Ectodermal cell (in vitro differentiated cells): ENCODE measurements around the gene RNF123.

Experiments used
- H3K27ac ChIP-seq: 2 replicates; pipeline ENCODE4 v1.7.0; 2013; ENCODE audit warnings: mild to moderate bottlenecking, low read depth, low read length; ENCODE audit not compliant: insufficient read depth, poor library complexity, severe bottlenecking
- H3K27me3 ChIP-seq: 2 replicates; pipeline ENCODE4 v1.7.0; 2013; ENCODE audit warnings: mild to moderate bottlenecking, low read length; ENCODE audit not compliant: insufficient read depth, control insufficient read depth, poor library complexity, severe bottlenecking
- H3K36me3 ChIP-seq: one replicate; pipeline ENCODE4 v1.7.0; 2013; ENCODE audit warnings: low read length; ENCODE audit not compliant: control insufficient read depth, insufficient read depth
- H3K4me1 ChIP-seq: one replicate; pipeline ENCODE4 v1.7.0; 2013; ENCODE audit warnings: low read length; ENCODE audit not compliant: control insufficient read depth, insufficient read depth
- H3K4me3 ChIP-seq: 2 replicates; pipeline ENCODE4 v1.7.0; 2013; ENCODE audit warnings: low read depth, low read length, control low read depth; ENCODE audit not compliant: insufficient read depth
- H3K9me3 ChIP-seq: 2 replicates; pipeline ENCODE4 v1.7.0; 2013; ENCODE audit warnings: mild to moderate bottlenecking, low read length, moderate library complexity; ENCODE audit not compliant: control insufficient read depth
- WGBS, 2 experiments: methylation state at CpG; one replicate each; pipeline ENCODE4 v1.1.7; 2013; ENCODE audit warnings: missing lambda C conversion rate in 2 of 2; 5-methylcytosine and 5-hydroxymethylcytosine counted together

RNF123 gene

DNA sequence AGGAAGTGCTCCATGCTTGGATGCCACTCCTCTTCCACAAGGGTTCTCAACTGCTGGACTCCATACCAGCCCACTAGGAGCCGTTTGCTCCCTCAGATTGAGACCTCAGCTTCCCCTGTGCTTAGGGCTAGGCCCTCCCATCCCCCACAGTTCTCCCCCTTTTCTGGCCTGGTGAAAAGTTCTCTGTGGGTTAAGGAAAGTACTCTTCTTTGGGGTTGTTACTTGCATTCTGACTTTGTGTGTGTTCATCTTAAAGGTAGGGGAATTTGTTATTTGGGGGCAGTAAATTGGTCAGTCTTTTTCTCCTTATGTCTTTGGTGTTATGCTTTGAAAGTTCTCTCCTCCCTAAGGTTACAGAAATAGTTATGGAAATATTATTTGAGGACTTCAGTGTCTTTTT, 39.2 kb upstream of the RNF123 start:
- WGBS, 2 experiments, result 65 to 91% methylated on average over 1 of the region's 1 CpG
- no peaks in the 10 kb centered on the region for H3K36me3 ChIP-seq

DNA sequence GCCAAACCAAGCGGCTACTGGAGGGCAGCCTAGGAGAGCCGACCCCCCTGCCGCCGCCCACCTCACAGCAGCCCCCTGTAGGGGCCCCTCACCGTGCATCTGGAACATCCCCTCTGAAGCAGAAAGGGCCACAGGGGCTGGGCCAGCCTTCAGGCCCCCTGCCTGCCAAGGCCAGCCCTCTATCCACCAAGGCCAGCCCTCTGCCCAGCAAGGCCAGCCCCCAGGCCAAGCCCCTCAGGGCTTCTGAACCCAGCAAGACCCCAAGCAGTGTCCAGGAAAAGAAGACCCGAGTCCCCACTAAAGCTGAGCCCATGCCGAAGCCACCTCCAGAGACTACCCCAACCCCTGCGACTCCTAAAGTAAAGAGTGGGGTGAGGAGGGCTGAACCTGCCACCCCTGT, 38.7 kb upstream of the RNF123 start:
- no peaks in the 10 kb centered on the region for H3K4me1 ChIP-seq
- no peaks in the 10 kb centered on the region for H3K27me3 ChIP-seq
- H3K4me3 ChIP-seq, result no peak overlapping the region
- H3K9me3 ChIP-seq, result no peaks in the 10 kb centered on the region
- no peak overlapping the region for H3K27ac ChIP-seq
- H3K36me3 ChIP-seq, result no peaks in the 10 kb centered on the region
- 82 to 85% methylated on average over 8 of the region's 8 CpGs for WGBS, 2 experiments

More for the DNA sequence above, 39.2 kb upstream of the RNF123 start:
- H3K27ac ChIP-seq, result no peak overlapping the region
- H3K4me3 ChIP-seq, result no peak overlapping the region
- no peaks in the 10 kb centered on the region for H3K4me1 ChIP-seq
- no peaks in the 10 kb centered on the region for H3K9me3 ChIP-seq
- H3K27me3 ChIP-seq, result no peaks in the 10 kb centered on the region

GRCh38 chr3:49652218-49652902, 37.0 kb upstream of the RNF123 start:
- WGBS, 2 experiments, result 91 to 93% methylated on average over 36 of the region's 36 CpGs
- no peaks in the 10 kb centered on the region for H3K36me3 ChIP-seq
- no peaks in the 10 kb centered on the region for H3K4me1 ChIP-seq
- H3K27me3 ChIP-seq, result no peaks in the 10 kb centered on the region
- no peaks in the 10 kb centered on the region for H3K9me3 ChIP-seq
- no peak overlapping the region for H3K4me3 ChIP-seq
- no peak overlapping the region for H3K27ac ChIP-seq

- no peaks in the 10 kb centered on the region for H3K36me3 ChIP-seq
- H3K9me3 ChIP-seq, result no peaks in the 10 kb centered on the region
- no peak overlapping the region for H3K27ac ChIP-seq
- 94 to 95% methylated on average over 21 of the region's 21 CpGs for WGBS, 2 experiments
- no peaks in the 10 kb centered on the region for H3K27me3 ChIP-seq
- no peaks in the 10 kb centered on the region for H3K4me1 ChIP-seq
- no peak overlapping the region for H3K4me3 ChIP-seq
Measured at GRCh38 chr3:49652903-49653415, 36.4 kb upstream of the RNF123 start.

GRCh38 chr3:49653621-49654020, 35.7 kb upstream of the RNF123 start:
- no peaks in the 10 kb centered on the region for H3K4me1 ChIP-seq
- no peak overlapping the region for H3K27ac ChIP-seq
- 92 to 93% methylated on average over 8 of the region's 8 CpGs for WGBS, 2 experiments
- no peaks in the 10 kb centered on the region for H3K9me3 ChIP-seq
- H3K4me3 ChIP-seq, result no peak overlapping the region
- no peaks in the 10 kb centered on the region for H3K27me3 ChIP-seq
- no peaks in the 10 kb centered on the region for H3K36me3 ChIP-seq

DNA sequence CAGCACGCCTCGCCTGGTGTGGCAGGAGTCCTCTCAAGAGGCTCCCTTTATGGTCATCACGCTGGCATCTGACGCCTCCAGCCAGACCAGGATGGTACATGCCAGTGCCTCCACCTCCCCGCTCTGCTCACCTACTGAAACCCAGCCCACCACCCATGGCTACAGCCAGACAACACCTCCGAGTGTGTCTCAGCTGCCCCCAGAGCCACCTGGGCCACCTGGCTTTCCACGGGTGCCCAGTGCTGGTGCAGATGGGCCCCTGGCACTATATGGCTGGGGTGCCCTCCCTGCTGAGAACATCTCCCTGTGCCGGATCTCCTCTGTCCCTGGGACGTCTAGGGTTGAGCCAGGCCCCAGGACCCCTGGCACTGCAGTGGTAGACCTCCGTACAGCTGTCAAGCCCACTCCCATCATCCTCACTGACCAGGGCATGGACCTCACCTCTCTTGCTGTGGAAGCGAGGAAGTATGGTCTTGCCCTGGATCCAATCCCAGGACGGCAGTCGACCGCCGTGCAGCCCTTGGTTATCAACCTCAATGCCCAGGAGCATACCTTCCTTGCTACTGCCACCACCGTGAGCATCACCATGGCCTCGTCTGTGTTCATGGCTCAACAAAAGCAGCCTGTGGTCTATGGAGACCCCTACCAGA, 35.1 kb upstream of the RNF123 start:
- Histone ChIP-seq H3K4me3 (no peak overlapping the region), H3K27me3 (no peaks in the 10 kb centered on the region), H3K36me3 (no peaks in the 10 kb centered on the region)

GRCh38 chr3:49654955-49655556, 34.3 kb upstream of the RNF123 start:
- Histone ChIP-seq H3K36me3 (no peaks in the 10 kb centered on the region), H3K9me3 (no peaks in the 10 kb centered on the region), H3K27ac (no peak overlapping the region), H3K4me1 (no peaks in the 10 kb centered on the region), H3K27me3 (no peaks in the 10 kb centered on the region), H3K4me3 (no peak overlapping the region)
- 94 to 95% methylated on average over 10 of the region's 10 CpGs for WGBS, 2 experiments

More for the DNA sequence above, 35.1 kb upstream of the RNF123 start:
- no peak overlapping the region for H3K27ac ChIP-seq
- 94 to 96% methylated on average over 17 of the region's 17 CpGs for WGBS, 2 experiments
- H3K9me3 ChIP-seq, result no peaks in the 10 kb centered on the region
- no peaks in the 10 kb centered on the region for H3K4me1 ChIP-seq

DNA sequence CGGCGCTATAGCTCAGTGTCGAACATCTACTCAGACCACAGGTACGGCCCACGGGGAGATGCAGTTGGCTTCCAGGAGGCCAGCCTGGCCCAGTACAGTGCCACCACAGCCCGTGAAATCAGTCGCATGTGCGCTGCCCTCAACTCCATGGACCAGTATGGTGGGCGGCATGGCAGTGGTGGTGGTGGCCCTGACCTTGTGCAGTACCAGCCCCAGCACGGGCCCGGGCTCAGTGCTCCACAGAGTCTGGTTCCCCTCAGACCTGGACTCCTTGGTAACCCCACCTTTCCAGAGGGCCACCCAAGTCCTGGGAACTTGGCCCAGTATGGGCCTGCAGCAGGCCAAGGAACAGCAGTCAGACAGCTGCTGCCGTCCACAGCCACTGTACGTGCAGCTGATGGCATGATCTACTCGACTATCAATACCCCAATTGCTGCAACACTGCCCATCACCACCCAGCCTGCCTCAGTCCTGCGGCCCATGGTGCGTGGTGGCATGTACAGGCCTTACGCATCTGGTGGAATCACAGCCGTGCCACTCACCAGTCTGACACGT, 33.5 kb upstream of the RNF123 start:
- Histone ChIP-seq H3K27me3 (no peaks in the 10 kb centered on the region), H3K9me3 (no peaks in the 10 kb centered on the region), H3K4me1 (no peaks in the 10 kb centered on the region), H3K4me3 (no peak overlapping the region), H3K36me3 (no peaks in the 10 kb centered on the region), H3K27ac (no peak overlapping the region)
- WGBS, 2 experiments, result 94 to 96% methylated on average over 19 of the region's 19 CpGs

GRCh38 chr3:49656541-49657112, 32.7 kb upstream of the RNF123 start:
- Histone ChIP-seq H3K4me3 (no peak overlapping the region), H3K27ac (no peak overlapping the region), H3K27me3 (no peaks in the 10 kb centered on the region), H3K9me3 (no peaks in the 10 kb centered on the region), H3K4me1 (no peaks in the 10 kb centered on the region), H3K36me3 (no peaks in the 10 kb centered on the region)
- 89 to 91% methylated on average over 18 of the region's 18 CpGs for WGBS, 2 experiments
